HCT116 (cell line): Measurements from ENCODE around the gene RAB2B. TPM values are rescaled to one million over a fixed set of nuclear protein-coding genes. Genes with fewer than 3 reads are reported as not detected.

Experiments used
- ATAC-seq: fragments of 200-7000 bp; cut with Tn5 transposase; 2 replicates; pipeline ENCODE4 v1.9.1; 2020; ENCODE audit warnings: mild to moderate bottlenecking, moderate library complexity
- BruUV-seq: library from RNA; stranded (reverse); fragments of 400-500 nt; replicated peaks from 2 replicates; lab custom pipeline; 2021; lab: Mats Ljungman, UMichigan
- CTCF ChIA-PET: fragments of 300-600 bp; sonication (Branson Sonifier 250); formaldehyde crosslinking; loops from one replicate; lab custom pipeline; 2021; ENCODE audit warnings: antibody characterized with exemption; lab: Charles Lee
- POLR2A ChIA-PET: fragments of 300-600, 350-600 bp; sonication (Branson Sonifier 250); formaldehyde crosslinking; loops from one replicate; lab custom pipeline; 2021; ENCODE audit warnings: antibody characterized with exemption; lab: Charles Lee
- RAD21 ChIA-PET, 2 experiments: fragments of 300-600 bp; sonication (Branson Sonifier 250); formaldehyde crosslinking; loops; one replicate each; lab custom pipeline; 2023; ENCODE audit warnings: low total read pairs in 2 of 2; ENCODE audit not compliant: uncharacterized antibody in 2 of 2, unreplicated experiment in 2 of 2, low non-redundant PET in 1 of 2; lab: Charles Lee
- DNase-seq: peaks from one replicate; pipeline ENCODE4 v3.0.0-alpha.2; 2010; ENCODE audit warnings: low read depth, low spot score
- H2AFZ ChIP-seq: fragments of 200-600 bp; shearing (Covaris generic), sonication (generic); 2 replicates; pipeline ENCODE4 v1.6.1; 2017; ENCODE audit warnings: low read depth, mixed run types, mixed read lengths, antibody characterized with exemption, low read length; ENCODE audit not compliant: poor library complexity, severe bottlenecking
- H3K27ac ChIP-seq: 2 replicates; pipeline ENCODE4 v1.5.1; 2012; ENCODE audit warnings: low read depth, low read length
- H3K27me3 ChIP-seq: fragments of 200-600 bp; sonication (generic); 2 replicates; pipeline ENCODE4 v1.6.1; 2016; ENCODE audit warnings: mixed run types, low read length, mixed read lengths; ENCODE audit not compliant: insufficient read depth
- H3K36me3 ChIP-seq, 2 experiments: fragments of 200-500 bp in 1 of 2; fragments of 200-600 bp in 1 of 2; sonication (Bioruptor generic) in 1 of 2; sonication (generic) in 1 of 2; 2 replicates each; pipeline versions ENCODE4 v1.5.1 to v1.6.1; 2014 to 2016; ENCODE audit warnings: low read length in 2 of 2, inconsistent platforms in 1 of 2, mixed read lengths in 1 of 2, mixed run types in 1 of 2; ENCODE audit not compliant: insufficient read depth in 2 of 2, control insufficient read depth in 1 of 2
- H3K4me1 ChIP-seq, 2 experiments: fragments of 200-600 bp in 1 of 2; sonication (generic) in 1 of 2; 2 replicates each; pipeline versions ENCODE4 v1.5.1 to v1.6.1; 2012 to 2017; ENCODE audit warnings: low read length in 2 of 2, inconsistent platforms in 1 of 2, mild to moderate bottlenecking in 1 of 2, mixed read lengths in 1 of 2, mixed run types in 1 of 2, moderate library complexity in 1 of 2; ENCODE audit not compliant: insufficient read depth in 2 of 2, control insufficient read depth in 1 of 2
- H3K4me2 ChIP-seq: fragments of 200-600 bp; sonication (generic); 2 replicates; pipeline ENCODE4 v1.6.1; 2017; ENCODE audit warnings: mixed run types, low read length, mixed read lengths
- H3K4me3 ChIP-seq, 2 experiments: fragments of 200-600 bp in 1 of 2; sonication (generic) in 1 of 2; replicated peaks in 1 of 2; 2 replicates each; pipeline ENCODE4 v1.5.1; 2011 to 2016; ENCODE audit warnings: low read length in 2 of 2, control low read depth in 1 of 2, low read depth in 1 of 2, mild to moderate bottlenecking in 1 of 2, mixed read lengths in 1 of 2, mixed run types in 1 of 2
- H3K79me2 ChIP-seq: fragments of 200-600 bp; sonication (generic); 2 replicates; pipeline ENCODE4 v1.6.1; 2017; ENCODE audit warnings: mild to moderate bottlenecking, mixed run types, low read length, moderate library complexity, mixed read lengths; ENCODE audit not compliant: insufficient read depth
- H3K9ac ChIP-seq: fragments of 200-600 bp; sonication (generic); 2 replicates; pipeline ENCODE4 v1.6.1; 2016; ENCODE audit warnings: low read length, mixed read lengths
- H3K9me2 ChIP-seq: fragments of 200-600 bp; sonication (generic), shearing (Covaris generic); 2 replicates; pipeline ENCODE4 v1.6.1; 2017; ENCODE audit warnings: mixed run types, mild to moderate bottlenecking, moderate library complexity; ENCODE audit not compliant: insufficient read depth
- H3K9me3 ChIP-seq, 2 experiments: fragments of 200-500 bp in 1 of 2; fragments of 200-600 bp in 1 of 2; sonication (Bioruptor generic) in 1 of 2; sonication (generic) in 1 of 2; 2 replicates each; pipeline ENCODE4 v1.6.1; 2014 to 2017; ENCODE audit warnings: low read length in 2 of 2, mixed read lengths in 2 of 2, inconsistent platforms in 1 of 2, low read depth in 1 of 2, mild to moderate bottlenecking in 1 of 2, mixed run types in 1 of 2, moderate library complexity in 1 of 2; ENCODE audit not compliant: control insufficient read depth in 1 of 2, insufficient read depth in 1 of 2
- H4K20me1 ChIP-seq: fragments of 200-600 bp; sonication (generic), shearing (Covaris generic); 2 replicates; pipeline ENCODE4 v1.6.1; 2017; ENCODE audit warnings: mixed run types, mild to moderate bottlenecking, moderate library complexity; ENCODE audit not compliant: insufficient read depth
- ATF3 ChIP-seq: IDR thresholded peaks from 2 replicates; pipeline ENCODE4 v1.6.1; 2012
- CEBPB ChIP-seq: IDR thresholded peaks from 2 replicates; pipeline ENCODE4 v1.6.1; 2012; ENCODE audit warnings: low read depth
- EGR1 ChIP-seq: IDR thresholded peaks from 2 replicates; pipeline ENCODE4 v1.6.1; 2012; ENCODE audit warnings: low read depth
- ELF1 ChIP-seq: IDR thresholded peaks from 2 replicates; pipeline ENCODE4 v1.6.1; 2012; ENCODE audit warnings: low read depth, borderline replicate concordance
- EZH2 ChIP-seq: fragments of 200-600 bp; sonication (generic); IDR thresholded peaks from 2 replicates; pipeline ENCODE4 v1.6.1; 2017; ENCODE audit warnings: antibody characterized with exemption, mixed run types
- EZH2phosphoT487 ChIP-seq: fragments of 200-600 bp; IDR thresholded peaks from 2 replicates; pipeline ENCODE4 v1.6.1; 2018; ENCODE audit warnings: antibody characterized with exemption, borderline replicate concordance
- FOSL1 ChIP-seq: IDR thresholded peaks from 2 replicates; pipeline ENCODE4 v1.6.1; 2012; ENCODE audit warnings: low read depth
- POLR2AphosphoS5 ChIP-seq: IDR thresholded peaks from 2 replicates; pipeline ENCODE4 v1.6.1; 2011; ENCODE audit warnings: mild to moderate bottlenecking, low read depth, low read length, moderate library complexity
- SIN3A ChIP-seq: IDR thresholded peaks from 2 replicates; pipeline ENCODE4 v1.6.1; 2012; ENCODE audit warnings: low read depth
- SP1 ChIP-seq: IDR thresholded peaks from 2 replicates; pipeline ENCODE4 v1.6.1; 2012; ENCODE audit warnings: low read depth
- ZBTB33 ChIP-seq: IDR thresholded peaks from 2 replicates; pipeline ENCODE4 v1.6.1; 2011; ENCODE audit warnings: mild to moderate bottlenecking, low read length, moderate library complexity; ENCODE audit not compliant: insufficient replicate concordance; ENCODE audit errors: extremely low read depth
- ZFX ChIP-seq: fragments of 450-650 bp; IDR thresholded peaks from 2 replicates; pipeline ENCODE4 v1.6.1; 2017
- ZNF274 ChIP-seq: fragments of 200-500 bp; sonication (Bioruptor generic); IDR thresholded peaks from 2 replicates; pipeline ENCODE4 v1.6.1; 2014; ENCODE audit warnings: mild to moderate bottlenecking, low read depth, low read length, inconsistent platforms
- intact Hi-C: fragments of 100-400 bp; cut with micrococcal nuclease; formaldehyde crosslinking; loops from 2 replicates; pipeline ENCODE4 v1.10.0; 2022
- total RNA-seq: library from RNA; stranded (reverse); gene quantifications from one replicate; pipeline ENCODE4 v1.2.1, GENCODE V29; 2021; ENCODE audit not compliant: unreplicated experiment
- TF ChIP-seq, protein P1 (sequence below): IDR thresholded peaks from 2 replicates; pipeline ENCODE4 v1.6.1; 2012; ENCODE audit warnings: low read depth
- TF ChIP-seq, protein P2 (sequence below), 3 experiments: fragments of 200-600 bp in 1 of 3; sonication (generic) in 1 of 3; IDR thresholded peaks in 2 of 3; conservative IDR thresholded peaks in 1 of 3; 2 replicates each; pipeline ENCODE4 v1.5.1; 2012 to 2017; ENCODE audit warnings: low read depth in 2 of 3, low read length in 2 of 3, antibody characterized with exemption in 1 of 3, borderline replicate concordance in 1 of 3, control low read depth in 1 of 3, mild to moderate bottlenecking in 1 of 3, mixed read lengths in 1 of 3, mixed run types in 1 of 3, moderate library complexity in 1 of 3; ENCODE audit not compliant: insufficient read depth in 1 of 3

The RAB2B gene
- total RNA-seq, 1 experiment from 2014 or later = 24.3 TPM

DNA sequence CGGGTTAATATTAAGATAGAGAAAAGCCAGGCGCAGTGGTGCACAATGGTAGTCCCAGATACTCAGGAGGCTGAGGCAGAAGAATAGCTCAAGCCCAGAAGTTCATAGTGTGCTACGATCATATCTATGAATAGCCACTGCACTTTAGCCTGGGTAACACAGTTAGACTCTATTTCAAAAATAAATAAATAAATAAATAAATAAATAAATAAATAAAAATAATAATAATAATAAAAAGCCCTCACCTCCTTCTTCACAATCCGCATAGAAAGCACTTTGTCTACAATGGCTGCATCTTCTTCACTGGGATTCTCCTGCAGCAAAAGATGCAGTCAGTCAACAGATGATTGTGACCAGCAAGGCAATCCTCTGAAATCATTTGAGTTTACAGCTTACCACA lies 61.4 kb downstream of the RAB2B start:
- DNase-seq = no peak
- H4K20me1 ChIP-seq = no peaks in the 10 kb centered on the region
- intact Hi-C loops = no loop called here
- BruUV-seq = no TSS peak
- H3K4me3 ChIP-seq = no peak overlapping the region
- ChIA-PET CTCF (interaction anchor here (1.0 to 1.5 kb wide), 2 partner anchors 20 to 40 kb away, joined by 3 read pairs; partner anchors contain the start of gene CHD8), POLR2A (no interaction called here), RAD21 (no interaction called here)
- H3K4me2 ChIP-seq = no peak overlapping the region
- no peaks in the 10 kb centered on the region for H3K9me2 ChIP-seq
- no peak overlapping the region for H3K9ac ChIP-seq
- H3K27ac ChIP-seq = no peak overlapping the region
- H3K9me3 ChIP-seq = no peaks in the 10 kb centered on the region
- H3K4me1 ChIP-seq = no peaks in the 10 kb centered on the region
- no peak for ATAC-seq
- H3K27me3 ChIP-seq = no peaks in the 10 kb centered on the region
- H2AFZ ChIP-seq = no peak overlapping the region
- peaks cover 56 to 66% of the 10 kb centered on the region in 2 experiments for H3K36me3 ChIP-seq
- H3K79me2 ChIP-seq = peaks cover 4% of the 10 kb centered on the region; the same call in 1 of the 2 replicates
- TF ChIP-seq EZH2 (no peak), EZH2phosphoT487 (no peak), ATF3 (no peak), ZBTB33 (no peak), ZNF274 (no peak), SP1 (no peak), ZFX (no peak), CEBPB (no peak), SIN3A (no peak), FOSL1 (no peak), ELF1 (no peak), EGR1 (no peak), POLR2AphosphoS5 (no peak)
- TF ChIP-seq, protein P1, sequence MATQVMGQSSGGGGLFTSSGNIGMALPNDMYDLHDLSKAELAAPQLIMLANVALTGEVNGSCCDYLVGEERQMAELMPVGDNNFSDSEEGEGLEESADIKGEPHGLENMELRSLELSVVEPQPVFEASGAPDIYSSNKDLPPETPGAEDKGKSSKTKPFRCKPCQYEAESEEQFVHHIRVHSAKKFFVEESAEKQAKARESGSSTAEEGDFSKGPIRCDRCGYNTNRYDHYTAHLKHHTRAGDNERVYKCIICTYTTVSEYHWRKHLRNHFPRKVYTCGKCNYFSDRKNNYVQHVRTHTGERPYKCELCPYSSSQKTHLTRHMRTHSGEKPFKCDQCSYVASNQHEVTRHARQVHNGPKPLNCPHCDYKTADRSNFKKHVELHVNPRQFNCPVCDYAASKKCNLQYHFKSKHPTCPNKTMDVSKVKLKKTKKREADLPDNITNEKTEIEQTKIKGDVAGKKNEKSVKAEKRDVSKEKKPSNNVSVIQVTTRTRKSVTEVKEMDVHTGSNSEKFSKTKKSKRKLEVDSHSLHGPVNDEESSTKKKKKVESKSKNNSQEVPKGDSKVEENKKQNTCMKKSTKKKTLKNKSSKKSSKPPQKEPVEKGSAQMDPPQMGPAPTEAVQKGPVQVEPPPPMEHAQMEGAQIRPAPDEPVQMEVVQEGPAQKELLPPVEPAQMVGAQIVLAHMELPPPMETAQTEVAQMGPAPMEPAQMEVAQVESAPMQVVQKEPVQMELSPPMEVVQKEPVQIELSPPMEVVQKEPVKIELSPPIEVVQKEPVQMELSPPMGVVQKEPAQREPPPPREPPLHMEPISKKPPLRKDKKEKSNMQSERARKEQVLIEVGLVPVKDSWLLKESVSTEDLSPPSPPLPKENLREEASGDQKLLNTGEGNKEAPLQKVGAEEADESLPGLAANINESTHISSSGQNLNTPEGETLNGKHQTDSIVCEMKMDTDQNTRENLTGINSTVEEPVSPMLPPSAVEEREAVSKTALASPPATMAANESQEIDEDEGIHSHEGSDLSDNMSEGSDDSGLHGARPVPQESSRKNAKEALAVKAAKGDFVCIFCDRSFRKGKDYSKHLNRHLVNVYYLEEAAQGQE = no peak
- TF ChIP-seq, protein P2, sequence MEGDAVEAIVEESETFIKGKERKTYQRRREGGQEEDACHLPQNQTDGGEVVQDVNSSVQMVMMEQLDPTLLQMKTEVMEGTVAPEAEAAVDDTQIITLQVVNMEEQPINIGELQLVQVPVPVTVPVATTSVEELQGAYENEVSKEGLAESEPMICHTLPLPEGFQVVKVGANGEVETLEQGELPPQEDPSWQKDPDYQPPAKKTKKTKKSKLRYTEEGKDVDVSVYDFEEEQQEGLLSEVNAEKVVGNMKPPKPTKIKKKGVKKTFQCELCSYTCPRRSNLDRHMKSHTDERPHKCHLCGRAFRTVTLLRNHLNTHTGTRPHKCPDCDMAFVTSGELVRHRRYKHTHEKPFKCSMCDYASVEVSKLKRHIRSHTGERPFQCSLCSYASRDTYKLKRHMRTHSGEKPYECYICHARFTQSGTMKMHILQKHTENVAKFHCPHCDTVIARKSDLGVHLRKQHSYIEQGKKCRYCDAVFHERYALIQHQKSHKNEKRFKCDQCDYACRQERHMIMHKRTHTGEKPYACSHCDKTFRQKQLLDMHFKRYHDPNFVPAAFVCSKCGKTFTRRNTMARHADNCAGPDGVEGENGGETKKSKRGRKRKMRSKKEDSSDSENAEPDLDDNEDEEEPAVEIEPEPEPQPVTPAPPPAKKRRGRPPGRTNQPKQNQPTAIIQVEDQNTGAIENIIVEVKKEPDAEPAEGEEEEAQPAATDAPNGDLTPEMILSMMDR (IDR thresholded peaks at IDR 0.05 in 2 of 3, conservative IDR thresholded peaks at IDR 0.05 in 1 of 3; ENCODE audit: borderline replicate concordance in 1 of 3, insufficient read depth in 1 of 3, low read depth in 2 of 3, low read length in 2 of 3) = no peak
